ENCODE measurements around the gene DUOX1. TPM values are rescaled to one million over a fixed set of nuclear protein-coding genes. Genes with fewer than 3 reads are reported as not detected.

DUOX1 gene
- total RNA-seq, 2 experiments from 2014 or later, result 0.17 TPM

GRCh38 chr15:45156744-45157455, 27.1 kb downstream of the DUOX1 start:
- CTCF ChIA-PET, result interaction anchor here (0.6 to 1.9 kb wide), 3 partner anchors 39 to 43 kb away, joined by 3 to 9 read pairs (median 3); no protein-coding TSS in a partner anchor
- no peaks in the 10 kb centered on the region for H3K27me3 Mint-ChIP-seq (ENCODE audit: low read depth)
- H3K9me3 Mint-ChIP-seq, result no peaks in the 10 kb centered on the region
- H3K36me3 Mint-ChIP-seq (ENCODE audit: low read depth), result peaks cover 6% of the 10 kb centered on the region
- intact Hi-C loops (cut with micrococcal nuclease), result no loop called here
- no peak for DNase-seq
- no peak overlapping the region for H3K27ac Mint-ChIP-seq
- no peak overlapping the region for H3K4me3 Mint-ChIP-seq
- no peaks in the 10 kb centered on the region for H3K4me1 Mint-ChIP-seq (ENCODE audit: low read depth)

GRCh38 chr15:45157974-45158373, 28.2 kb downstream of the DUOX1 start:
- intact Hi-C loops (cut with micrococcal nuclease), result no loop called here
- Mint-ChIP-seq H3K27ac (no peak overlapping the region), H3K4me3 (no peak overlapping the region), H3K36me3 (ENCODE audit: low read depth) (no peaks in the 10 kb centered on the region), H3K9me3 (no peaks in the 10 kb centered on the region), H3K27me3 (ENCODE audit: low read depth) (no peaks in the 10 kb centered on the region), H3K4me1 (ENCODE audit: low read depth) (no peaks in the 10 kb centered on the region)
- no peak for DNase-seq
- CTCF ChIA-PET, result interaction anchor here (0.6 to 2.1 kb wide), 3 partner anchors 31 to 40 kb away, joined by 3 to 6 read pairs (median 3); no protein-coding TSS in a partner anchor

- no peak for DNase-seq
- Mint-ChIP-seq H3K4me1 (ENCODE audit: low read depth) (peaks cover 10% of the 10 kb centered on the region), H3K4me3 (no peak overlapping the region), H3K27me3 (ENCODE audit: low read depth) (no peaks in the 10 kb centered on the region), H3K36me3 (ENCODE audit: low read depth) (no peaks in the 10 kb centered on the region), H3K27ac (no peak overlapping the region), H3K9me3 (no peaks in the 10 kb centered on the region)
- CTCF ChIA-PET, result interaction anchor here (0.7 to 5.3 kb wide), 8 partner anchors 17 to 240 kb away, joined by 3 to 39 read pairs (median 4); a partner anchor contains a TSS
- intact Hi-C loops (cut with micrococcal nuclease), result no loop called here
Measured at GRCh38 chr15:45161666-45162065, 31.9 kb downstream of the DUOX1 start.

GRCh38 chr15:45162771-45163507, 33.1 kb downstream of the DUOX1 start:
- H3K9me3 Mint-ChIP-seq, result no peaks in the 10 kb centered on the region
- H3K36me3 Mint-ChIP-seq (ENCODE audit: low read depth), result no peaks in the 10 kb centered on the region
- DNase-seq, result peak; percentile 80
- H3K4me3 Mint-ChIP-seq, result no peak overlapping the region
- H3K4me1 Mint-ChIP-seq (ENCODE audit: low read depth), result peaks cover 10% of the 10 kb centered on the region
- H3K27me3 Mint-ChIP-seq (ENCODE audit: low read depth), result no peaks in the 10 kb centered on the region
- intact Hi-C loops (cut with micrococcal nuclease), result loop anchor here (1.0 kb wide), 3 partner anchors 116 to 294 kb away; no protein-coding TSS in a partner anchor
- no peak overlapping the region for H3K27ac Mint-ChIP-seq
- CTCF ChIA-PET, result interaction anchor here (0.6 to 5.3 kb wide), 28 partner anchors 9 to 293 kb away, joined by 3 to 41 read pairs (median 6); partner anchors contain the start of gene SHF

- Mint-ChIP-seq H3K4me3 (no peak overlapping the region), H3K36me3 (ENCODE audit: low read depth) (no peaks in the 10 kb centered on the region), H3K27ac (no peak overlapping the region), H3K4me1 (ENCODE audit: low read depth) (peaks cover 10% of the 10 kb centered on the region), H3K9me3 (no peaks in the 10 kb centered on the region), H3K27me3 (ENCODE audit: low read depth) (no peaks in the 10 kb centered on the region)
- intact Hi-C loops (cut with micrococcal nuclease), result loop anchor here (1.0 kb wide), 3 partner anchors 116 to 294 kb away; no protein-coding TSS in a partner anchor
- CTCF ChIA-PET, result interaction anchor here (0.8 to 5.3 kb wide), 27 partner anchors 8 to 293 kb away, joined by 3 to 41 read pairs (median 6); partner anchors contain the start of gene SHF
- no peak for DNase-seq
Measured at GRCh38 chr15:45163508-45163856, 33.7 kb downstream of the DUOX1 start.

- no peaks in the 10 kb centered on the region for H3K27me3 Mint-ChIP-seq (ENCODE audit: low read depth)
- CTCF ChIA-PET, result interaction anchor here (0.6 to 5.3 kb wide), 12 partner anchors 10 to 291 kb away, joined by 3 to 41 read pairs (median 7); partner anchors contain the start of gene SHF
- no peaks in the 10 kb centered on the region for H3K9me3 Mint-ChIP-seq
- intact Hi-C loops (cut with micrococcal nuclease), result no loop called here
- H3K27ac Mint-ChIP-seq, result no peak overlapping the region
- H3K4me3 Mint-ChIP-seq, result no peak overlapping the region
- peaks cover 10% of the 10 kb centered on the region for H3K4me1 Mint-ChIP-seq (ENCODE audit: low read depth)
- DNase-seq, result no peak
- H3K36me3 Mint-ChIP-seq (ENCODE audit: low read depth), result no peaks in the 10 kb centered on the region
Measured at GRCh38 chr15:45164914-45165313, 35.1 kb downstream of the DUOX1 start.

GRCh38 chr15:45165536-45165935, 35.7 kb downstream of the DUOX1 start:
- Mint-ChIP-seq H3K36me3 (ENCODE audit: low read depth) (no peaks in the 10 kb centered on the region), H3K27me3 (ENCODE audit: low read depth) (no peaks in the 10 kb centered on the region), H3K4me1 (ENCODE audit: low read depth) (peaks cover 10% of the 10 kb centered on the region), H3K9me3 (no peaks in the 10 kb centered on the region), H3K27ac (peak overlapping the region; percentile 36), H3K4me3 (peak overlapping the region; percentile 70)
- intact Hi-C loops (cut with micrococcal nuclease), result no loop called here
- no peak for DNase-seq
- CTCF ChIA-PET, result interaction anchor here (0.6 to 5.3 kb wide), 8 partner anchors 19 to 109 kb away, joined by 3 to 39 read pairs (median 4); partner anchors contain the start of gene SHF

GRCh38 chr15:45166834-45167630, 37.2 kb downstream of the DUOX1 start:
- intact Hi-C loops (cut with micrococcal nuclease), result loop anchor here (1.0 to 2.0 kb wide), 4 partner anchors 21 to 235 kb away; a partner anchor contains a TSS
- Mint-ChIP-seq H3K4me1 (ENCODE audit: low read depth) (peaks cover 10% of the 10 kb centered on the region), H3K27me3 (ENCODE audit: low read depth) (no peaks in the 10 kb centered on the region), H3K36me3 (ENCODE audit: low read depth) (no peaks in the 10 kb centered on the region), H3K27ac (peak overlapping the region; percentile 66), H3K4me3 (peak overlapping the region; percentile 69), H3K9me3 (no peaks in the 10 kb centered on the region)
- peak; percentile 89 for DNase-seq
- CTCF ChIA-PET, result interaction anchor here (0.5 to 5.1 kb wide), 13 partner anchors 10 to 238 kb away, joined by 3 to 32 read pairs (median 4); partner anchors contain the start of gene SHF

- Mint-ChIP-seq H3K9me3 (no peaks in the 10 kb centered on the region), H3K4me1 (ENCODE audit: low read depth) (peaks cover 10% of the 10 kb centered on the region), H3K36me3 (ENCODE audit: low read depth) (no peaks in the 10 kb centered on the region), H3K27me3 (ENCODE audit: low read depth) (no peaks in the 10 kb centered on the region), H3K27ac (peak overlapping the region; percentile 66), H3K4me3 (peak overlapping the region; percentile 69)
- intact Hi-C loops (cut with micrococcal nuclease), result loop anchor here (1.0 to 2.0 kb wide), 4 partner anchors 21 to 235 kb away; a partner anchor contains a TSS
- DNase-seq, result no peak
- CTCF ChIA-PET, result interaction anchor here (0.5 to 5.1 kb wide), 15 partner anchors 9 to 263 kb away, joined by 3 to 32 read pairs (median 4); partner anchors contain the start of gene SHF
Measured at GRCh38 chr15:45167631-45168205, 37.9 kb downstream of the DUOX1 start.

GRCh38 chr15:45168286-45168685, 38.5 kb downstream of the DUOX1 start:
- H3K27me3 Mint-ChIP-seq (ENCODE audit: low read depth), result no peaks in the 10 kb centered on the region
- intact Hi-C loops (cut with micrococcal nuclease), result no loop called here
- no peaks in the 10 kb centered on the region for H3K9me3 Mint-ChIP-seq
- DNase-seq, result no peak
- CTCF ChIA-PET, result interaction anchor here (0.7 to 5.1 kb wide), 14 partner anchors 9 to 290 kb away, joined by 3 to 32 read pairs (median 4); partner anchors contain the start of gene SHF
- peaks cover 10% of the 10 kb centered on the region for H3K4me1 Mint-ChIP-seq (ENCODE audit: low read depth)
- no peak overlapping the region for H3K27ac Mint-ChIP-seq
- no peaks in the 10 kb centered on the region for H3K36me3 Mint-ChIP-seq (ENCODE audit: low read depth)
- H3K4me3 Mint-ChIP-seq, result no peak overlapping the region
